Thoracic aorta (tissue), 2 donors: ENCODE results near the gene NT5C. TPM values are rescaled to one million over a fixed set of nuclear protein-coding genes. Genes with fewer than 3 reads are reported as not detected.
"Not testable (repeated sequence)": the region's sequence is repeated elsewhere in the genome, so short reads cannot be mapped to it uniquely, and the experiment has no call there.

Experiments
- ATAC-seq: fragments of 150-250 bp; one replicate; pipeline ENCODE4 v1.8.0; 2017; ENCODE audit warnings: low read depth; ENCODE audit not compliant: insufficient number of reproducible peaks, low FRiP score
- DNase-seq: peaks from one replicate; pipeline ENCODE4 v3.0.0-alpha.2; 2020; ENCODE audit warnings: low spot score
- H3K27ac ChIP-seq, 2 donors: fragments of 200-600 bp; sonication (generic); 1 replicate in 1 of 2; 2 replicates in 1 of 2; pipeline ENCODE4 v1.5.1; 2016; ENCODE audit warnings: mild to moderate bottlenecking in 2 of 2, moderate library complexity in 2 of 2
- H3K27me3 ChIP-seq: fragments of 200-600 bp; sonication (generic); replicated peaks from 2 replicates; pipeline ENCODE4 v1.6.0; 2016; ENCODE audit warnings: mild to moderate bottlenecking; ENCODE audit not compliant: insufficient read depth
- H3K36me3 ChIP-seq: fragments of 200-600 bp; sonication (generic); one replicate; pipeline ENCODE4 v1.5.1; 2016
- H3K4me1 ChIP-seq, 2 donors: fragments of 200-600 bp; sonication (generic); 1 replicate in 1 of 2; 2 replicates in 1 of 2; pipeline versions ENCODE4 v1.5.1 to v1.6.0; 2016; ENCODE audit warnings: low read depth in 2 of 2, mild to moderate bottlenecking in 1 of 2; ENCODE audit not compliant: control insufficient read depth in 1 of 2
- H3K4me3 ChIP-seq: fragments of 200-600 bp; sonication (generic); 2 replicates; pipeline ENCODE4 v1.5.1; 2016; ENCODE audit warnings: mild to moderate bottlenecking
- H3K9me3 ChIP-seq: fragments of 200-600 bp; sonication (generic); 2 replicates; pipeline ENCODE4 v1.5.1; 2016
- total RNA-seq, 2 donors: library from RNA; depleted of rRNA; stranded (reverse); fragments of >200 nt; gene quantifications; one replicate each; pipeline versions ENCODE4 v1.1.0 to v1.2.3, GENCODE V29; 2016
- TF ChIP-seq, protein P1 (sequence below): fragments of 200-600 bp; sonication (generic); IDR thresholded peaks from one replicate; pipeline ENCODE4 v1.5.1; 2019; ENCODE audit warnings: antibody characterized with exemption

Gene NT5C
- total RNA-seq, 2 donors from 2014 or later, result 57.9 to 80.0 TPM

DNA sequence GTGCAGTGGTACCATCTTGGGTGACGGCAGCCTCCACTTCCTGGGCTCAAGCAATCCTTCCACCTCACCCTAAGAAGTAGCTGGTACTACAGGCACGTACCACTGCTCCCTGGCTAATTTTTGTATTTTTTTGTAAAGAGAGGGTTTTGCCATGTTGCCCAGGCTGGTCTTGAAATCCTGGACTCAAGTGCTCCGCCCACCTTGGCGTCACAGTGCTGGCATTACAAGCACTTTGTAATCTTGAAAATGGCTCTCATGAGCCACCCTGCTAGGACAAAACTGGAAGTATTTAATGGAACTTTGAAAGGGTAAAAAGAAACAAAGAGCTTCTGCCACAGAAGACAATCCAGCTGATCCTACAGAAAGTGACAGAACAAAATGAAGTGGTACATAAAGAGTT, 42.0 kb upstream of the NT5C start:
- DNase-seq, result no peak
- H3K9me3 ChIP-seq, result no peaks in the 10 kb centered on the region
- H3K27me3 ChIP-seq, result no peaks in the 10 kb centered on the region
- no peak overlapping the region for H3K4me3 ChIP-seq
- peaks cover 0 to 12% of the 10 kb centered on the region in 2 donors for H3K4me1 ChIP-seq
- peaks cover 41% of the 10 kb centered on the region for H3K36me3 ChIP-seq
- ATAC-seq, result no peak
- no peak overlapping the region for H3K27ac ChIP-seq
- TF ChIP-seq, protein P1, sequence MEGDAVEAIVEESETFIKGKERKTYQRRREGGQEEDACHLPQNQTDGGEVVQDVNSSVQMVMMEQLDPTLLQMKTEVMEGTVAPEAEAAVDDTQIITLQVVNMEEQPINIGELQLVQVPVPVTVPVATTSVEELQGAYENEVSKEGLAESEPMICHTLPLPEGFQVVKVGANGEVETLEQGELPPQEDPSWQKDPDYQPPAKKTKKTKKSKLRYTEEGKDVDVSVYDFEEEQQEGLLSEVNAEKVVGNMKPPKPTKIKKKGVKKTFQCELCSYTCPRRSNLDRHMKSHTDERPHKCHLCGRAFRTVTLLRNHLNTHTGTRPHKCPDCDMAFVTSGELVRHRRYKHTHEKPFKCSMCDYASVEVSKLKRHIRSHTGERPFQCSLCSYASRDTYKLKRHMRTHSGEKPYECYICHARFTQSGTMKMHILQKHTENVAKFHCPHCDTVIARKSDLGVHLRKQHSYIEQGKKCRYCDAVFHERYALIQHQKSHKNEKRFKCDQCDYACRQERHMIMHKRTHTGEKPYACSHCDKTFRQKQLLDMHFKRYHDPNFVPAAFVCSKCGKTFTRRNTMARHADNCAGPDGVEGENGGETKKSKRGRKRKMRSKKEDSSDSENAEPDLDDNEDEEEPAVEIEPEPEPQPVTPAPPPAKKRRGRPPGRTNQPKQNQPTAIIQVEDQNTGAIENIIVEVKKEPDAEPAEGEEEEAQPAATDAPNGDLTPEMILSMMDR, result no peak

DNA sequence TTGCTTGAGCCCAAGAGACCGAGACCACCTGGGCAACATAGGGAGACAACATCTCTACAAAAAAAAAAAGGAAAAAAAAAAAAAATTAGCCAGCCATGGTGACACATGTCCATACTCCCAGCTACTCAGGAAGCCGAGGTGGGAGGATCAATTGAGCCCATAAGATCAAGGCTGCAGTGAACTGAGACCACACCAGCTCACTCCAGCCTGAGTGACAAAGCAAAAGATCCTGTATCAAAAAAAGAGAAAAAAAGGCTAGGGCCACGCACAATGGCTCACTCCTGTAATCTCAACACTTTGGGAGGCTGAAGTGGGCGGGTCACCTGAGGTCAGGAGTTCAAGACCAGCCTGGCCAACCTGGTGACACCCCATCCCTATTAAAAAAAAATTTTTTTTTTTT, 37.5 kb upstream of the NT5C start:
- H3K36me3 ChIP-seq, result peaks cover 33% of the 10 kb centered on the region
- ATAC-seq, result no peak
- TF ChIP-seq, protein P1, result no peak

GRCh38 chr17:75164606-75165005, 33.1 kb upstream of the NT5C start:
- H3K27me3 ChIP-seq, H3K4me1 ChIP-seq, DNase-seq, H3K27ac ChIP-seq, H3K4me3 ChIP-seq, H3K9me3 ChIP-seq, ATAC-seq: not testable (repeated sequence)
- H3K36me3 ChIP-seq, result peaks cover 16% of the 10 kb centered on the region

More for the DNA sequence above, 37.5 kb upstream of the NT5C start:
- no peaks in the 10 kb centered on the region for H3K9me3 ChIP-seq
- no peak overlapping the region for H3K27ac ChIP-seq
- no peak for DNase-seq
- no peak overlapping the region for H3K4me3 ChIP-seq
- H3K27me3 ChIP-seq, result no peaks in the 10 kb centered on the region
- peaks cover 0 to 12% of the 10 kb centered on the region in 2 donors for H3K4me1 ChIP-seq

GRCh38 chr17:75163074-75163473, 31.5 kb upstream of the NT5C start:
- H3K27me3 ChIP-seq, result no peaks in the 10 kb centered on the region
- H3K27ac ChIP-seq, result no peak overlapping the region
- TF ChIP-seq, protein P1, result no peak
- ATAC-seq (no peak), DNase-seq (no peak)
- H3K9me3 ChIP-seq, result no peaks in the 10 kb centered on the region
- H3K4me1 ChIP-seq, result no peaks in the 10 kb centered on the region
- no peak overlapping the region for H3K4me3 ChIP-seq
- H3K36me3 ChIP-seq, result peaks cover 11% of the 10 kb centered on the region

DNA sequence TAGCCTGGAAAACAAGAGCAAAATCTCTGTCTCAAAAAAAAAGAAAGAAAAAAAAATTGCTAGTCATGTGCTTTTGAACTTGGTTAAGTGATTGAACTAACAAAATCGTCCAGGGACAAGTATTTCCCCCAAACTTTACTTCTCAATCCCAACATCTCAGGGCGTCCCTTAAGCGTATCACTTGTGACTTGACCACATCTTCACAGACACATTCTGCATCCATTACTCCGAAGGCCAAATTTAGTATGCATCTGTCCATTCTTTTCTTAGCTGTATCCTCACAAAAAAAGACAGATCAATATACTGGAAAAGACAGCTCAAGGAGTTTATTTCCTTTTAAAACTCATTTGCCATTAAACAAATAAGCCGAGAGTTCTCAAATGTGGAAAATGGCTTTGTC, 28.7 kb upstream of the NT5C start:
- no peak for ATAC-seq
- TF ChIP-seq, protein P1, result no peak

More for the DNA sequence above, 28.7 kb upstream of the NT5C start:
- Histone ChIP-seq H3K36me3 (peaks cover 3% of the 10 kb centered on the region), H3K27ac (no peak overlapping the region), H3K9me3 (no peaks in the 10 kb centered on the region), H3K27me3 (no peaks in the 10 kb centered on the region), H3K4me3 (no peak overlapping the region), H3K4me1 (no peaks in the 10 kb centered on the region)
- no peak for DNase-seq
